Urinary bladder (tissue), 4 donors: Measurements from ENCODE around the gene FBRSL1. TPM values are rescaled to one million over a fixed set of nuclear protein-coding genes. Genes with fewer than 3 reads are reported as not detected.
A peak's percentile ranks its signal among the peaks of the same experiment; 100 is the strongest.

Source experiments
- DNase-seq: peaks from one replicate; pipeline ENCODE4 v3.0.0-alpha.2; 2015; ENCODE audit errors: extremely low spot score
- H3K27ac ChIP-seq: one replicate; pipeline ENCODE4 v1.5.1; 2013; ENCODE audit warnings: low read depth, mild to moderate bottlenecking, moderate library complexity
- H3K36me3 ChIP-seq: one replicate; pipeline ENCODE4 v1.6.1; 2013; ENCODE audit warnings: mild to moderate bottlenecking, moderate library complexity; ENCODE audit not compliant: insufficient read depth
- H3K4me1 ChIP-seq: one replicate; pipeline ENCODE4 v1.6.1; 2013; ENCODE audit warnings: mild to moderate bottlenecking, moderate library complexity; ENCODE audit not compliant: insufficient read depth
- H3K4me3 ChIP-seq: one replicate; pipeline ENCODE4 v1.5.1; 2013; ENCODE audit warnings: low read depth, low read length
- WGBS: extraction: QIAGEN DNeasy Blood & Tissue Kit; methylation state at CpG from one replicate; pipeline ENCODE4 v1.1.7; 2013; 5-methylcytosine and 5-hydroxymethylcytosine counted together
- polyA plus RNA-seq: library from polyadenylated mRNA; stranded (reverse); fragments of 200-250 nt; gene quantifications from one replicate; pipeline ENCODE4 v1.2.3, GENCODE V29; 2013
- total RNA-seq: library from RNA; depleted of rRNA; stranded (reverse); fragments of >200 nt; gene quantifications from one replicate; pipeline ENCODE4 v1.2.3, GENCODE V29; 2014
- donor health status: healthy with polysubstance abuse.
- donor health status: healthy.

The FBRSL1 gene
- total and polyA plus RNA-seq, 2 donors, result 4.0 to 46.1 TPM

DNA sequence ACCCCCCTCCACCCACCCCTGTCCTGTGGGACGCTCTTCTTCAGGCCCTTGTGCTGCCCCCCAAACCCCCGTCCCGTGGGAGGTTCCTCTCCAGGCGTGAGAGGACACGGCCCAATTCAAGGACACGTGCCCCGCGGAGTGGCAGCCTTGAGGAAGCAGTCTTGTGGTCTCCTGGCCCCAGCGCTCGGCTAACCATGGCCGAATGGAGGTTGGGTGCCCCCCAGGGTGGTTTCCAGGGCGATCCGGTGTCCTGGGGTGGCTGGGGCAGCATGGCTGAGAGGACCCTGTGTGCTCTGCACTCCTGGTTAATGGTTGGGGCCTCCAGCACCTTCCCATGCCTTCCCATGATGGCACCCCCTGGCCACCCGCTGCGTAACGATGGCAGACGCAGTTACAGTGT is 66.8 kb downstream of the FBRSL1 start:
- H3K4me1 ChIP-seq, result peaks cover 2% of the 10 kb centered on the region
- H3K36me3 ChIP-seq, result no peaks in the 10 kb centered on the region
- H3K4me3 ChIP-seq, result no peak overlapping the region
- no peak for DNase-seq
- WGBS, result 93% methylated on average over 17 of the region's 17 CpGs
- no peak overlapping the region for H3K27ac ChIP-seq

- H3K27ac ChIP-seq, result no peak overlapping the region
- H3K4me3 ChIP-seq, result no peak overlapping the region
- peaks cover 2% of the 10 kb centered on the region for H3K4me1 ChIP-seq
- 90% methylated on average over 19 of the region's 19 CpGs for WGBS
- no peaks in the 10 kb centered on the region for H3K36me3 ChIP-seq
- no peak for DNase-seq
These were observed 67.5 kb downstream of the FBRSL1 start for GRCh38 chr12:132557291-132558015.

GRCh38 chr12:132558042-132558856 is 68.3 kb downstream of the FBRSL1 start:
- Histone ChIP-seq H3K4me1 (peaks cover 2% of the 10 kb centered on the region), H3K36me3 (no peaks in the 10 kb centered on the region), H3K27ac (no peak overlapping the region), H3K4me3 (no peak overlapping the region)
- 82% methylated on average over 35 of the region's 35 CpGs for WGBS
- DNase-seq, result no peak

DNA sequence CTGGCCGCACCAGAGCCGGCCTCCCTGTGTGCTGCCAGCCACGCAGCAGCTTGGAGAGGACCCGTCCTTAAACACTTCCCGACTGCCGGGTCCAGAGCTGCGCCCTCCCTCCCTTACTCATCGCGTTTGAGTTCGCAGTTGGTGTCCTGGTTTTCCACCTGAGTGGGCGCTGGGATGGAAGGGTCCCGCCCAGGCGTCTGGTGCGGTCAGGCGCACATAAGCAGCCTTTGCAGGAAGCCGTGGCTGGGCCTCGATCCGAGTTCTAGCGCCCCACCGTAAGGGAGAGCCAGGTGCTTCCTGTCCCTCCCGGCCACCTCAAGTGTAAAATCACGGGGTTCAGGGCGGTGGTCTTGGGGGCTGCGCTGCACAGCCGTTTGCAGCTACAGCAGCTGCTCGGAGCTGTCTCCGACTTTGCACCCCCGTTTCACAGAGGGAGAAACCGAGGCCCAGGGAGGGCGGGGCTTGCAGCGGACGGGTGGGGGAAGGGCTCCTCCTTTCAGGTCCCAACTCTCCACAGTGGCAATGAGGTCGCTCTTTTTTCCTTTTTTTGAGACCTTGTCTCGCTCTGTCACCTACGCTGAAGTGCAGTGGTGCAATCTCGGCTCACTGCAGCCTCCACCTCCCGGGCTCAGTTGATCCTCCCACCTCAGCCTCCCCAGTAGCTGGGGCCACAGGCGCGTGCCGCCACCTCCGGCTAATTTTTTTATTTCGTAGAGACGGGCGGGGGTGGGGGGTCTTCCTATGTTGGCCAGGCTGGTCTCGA is 69.1 kb downstream of the FBRSL1 start:
- H3K4me3 ChIP-seq, result peak overlapping the region; percentile 69
- WGBS, result 66% methylated on average over 45 of the region's 45 CpGs
- DNase-seq, result no peak
- no peak overlapping the region for H3K27ac ChIP-seq
- peaks cover 2% of the 10 kb centered on the region for H3K4me1 ChIP-seq
- H3K36me3 ChIP-seq, result no peaks in the 10 kb centered on the region

DNA sequence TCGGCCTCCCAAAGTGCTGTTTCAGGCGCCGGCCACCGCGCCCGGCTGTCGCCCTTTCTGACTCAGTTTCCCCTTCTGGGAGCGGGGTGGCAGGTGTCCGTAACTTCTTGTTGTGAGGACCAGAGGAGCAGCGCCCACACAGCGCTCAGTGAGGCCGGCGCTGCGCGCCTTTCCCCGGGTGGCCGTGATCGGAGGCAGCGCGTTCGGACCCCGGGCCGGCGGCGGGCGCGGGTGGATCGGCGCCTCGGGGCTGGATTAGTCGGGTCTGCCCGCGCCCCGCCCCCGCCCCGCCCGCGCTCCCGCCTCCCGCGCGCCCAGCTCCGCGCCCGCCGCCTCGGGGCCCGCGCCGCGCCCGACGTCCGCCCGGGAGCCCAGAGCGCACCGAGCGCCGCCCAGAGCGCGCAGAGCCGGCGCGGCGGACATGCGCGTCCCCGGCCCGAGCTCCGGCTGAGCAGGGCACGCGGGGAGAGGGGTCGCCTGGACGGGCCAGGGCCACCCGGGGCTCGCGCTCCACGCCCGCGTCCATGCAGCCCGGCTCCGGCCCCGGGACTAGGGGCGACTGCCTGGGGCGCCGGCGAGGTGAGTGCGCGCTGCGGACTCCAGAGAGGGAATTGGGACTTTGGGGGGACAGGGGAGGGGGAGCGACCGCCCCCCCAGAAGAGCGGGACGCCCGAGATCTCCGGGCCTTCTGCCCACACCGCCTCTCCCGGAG is 69.9 kb downstream of the FBRSL1 start:
- H3K4me1 ChIP-seq, result peaks cover 2% of the 10 kb centered on the region
- no peak overlapping the region for H3K27ac ChIP-seq
- H3K4me3 ChIP-seq, result peak overlapping the region; percentile 69
- WGBS, result under 1% methylated on average over 98 of the region's 98 CpGs
- no peaks in the 10 kb centered on the region for H3K36me3 ChIP-seq
- DNase-seq, result no peak

DNA sequence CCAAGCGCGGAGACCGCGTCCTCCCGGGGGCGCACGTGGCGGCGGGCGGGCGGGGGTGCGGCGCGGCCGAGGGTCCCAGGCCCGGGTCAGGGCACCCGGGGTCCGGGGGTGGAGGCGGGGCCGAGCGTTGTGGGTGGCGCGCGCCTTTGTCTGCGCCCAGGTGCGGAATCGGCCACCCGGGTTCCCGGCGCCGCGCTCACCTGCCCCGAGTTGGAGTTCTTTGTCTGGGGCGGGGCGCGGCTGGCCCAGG is 70.3 kb downstream of the FBRSL1 start:
- Histone ChIP-seq H3K4me1 (peaks cover 2% of the 10 kb centered on the region), H3K36me3 (no peaks in the 10 kb centered on the region), H3K27ac (no peak overlapping the region), H3K4me3 (peak overlapping the region; percentile 69)
- WGBS, result 1% methylated on average over 36 of the region's 36 CpGs
- DNase-seq, result no peak

GRCh38 chr12:132560614-132561426 is 70.9 kb downstream of the FBRSL1 start:
- H3K27ac ChIP-seq, result no peak overlapping the region
- H3K4me1 ChIP-seq, result peaks cover 2% of the 10 kb centered on the region
- peak overlapping the region; percentile 69 for H3K4me3 ChIP-seq
- no peak for DNase-seq
- WGBS, result 8% methylated on average over 49 of the region's 49 CpGs
- H3K36me3 ChIP-seq, result no peaks in the 10 kb centered on the region

Other genes starting within 250 kb of the FBRSL1 start
- gene GALNT9, start 160.6 kb upstream of the FBRSL1 start, total RNA-seq, result 2.4 TPM
- 0.60 TPM for gene GALNT9, start 160.6 kb upstream of the FBRSL1 start, polyA plus RNA-seq
- not detected for gene LRCOL1, start 120.4 kb downstream of the FBRSL1 start, total RNA-seq
- gene LRCOL1, start 120.4 kb downstream of the FBRSL1 start, polyA plus RNA-seq, result 0.15 TPM
- gene P2RX2, start 128.6 kb downstream of the FBRSL1 start, total RNA-seq, result not detected
- 0.37 TPM for gene P2RX2, start 128.6 kb downstream of the FBRSL1 start, polyA plus RNA-seq
- gene POLE, start 197.2 kb downstream of the FBRSL1 start, total RNA-seq, result 49.7 TPM
- 17.9 TPM for gene POLE, start 197.2 kb downstream of the FBRSL1 start, polyA plus RNA-seq
- gene PXMP2, start 197.4 kb downstream of the FBRSL1 start, total RNA-seq, result 17.4 TPM
- 31.2 TPM for gene PXMP2, start 197.4 kb downstream of the FBRSL1 start, polyA plus RNA-seq
- gene PGAM5, start 220.7 kb downstream of the FBRSL1 start, total RNA-seq, result 12.3 TPM
- 19.2 TPM for gene PGAM5, start 220.7 kb downstream of the FBRSL1 start, polyA plus RNA-seq